Upper lobe of left lung (tissue), 4 donors: Measurements from ENCODE around the gene WTIP.

Experiments used
- CTCF ChIP-seq, 6 experiments: fragments of 450-650 bp in 4 of 6; fragments of 200-600 bp in 2 of 6; sonication (generic) in 2 of 6; IDR thresholded peaks; one replicate each; pipeline ENCODE4 v1.5.1; 2016 to 2019; ENCODE audit warnings: antibody characterized with exemption in 6 of 6
- POLR2AphosphoS5 ChIP-seq, 2 donors: sonication (generic); formaldehyde crosslinking; IDR thresholded peaks; one replicate each; pipeline ENCODE4 v1.5.1; 2017; ENCODE audit warnings: antibody characterized with exemption in 2 of 2

- TF ChIP-seq CTCF (IDR thresholded peaks at IDR 0.05) (no peak), POLR2AphosphoS5 (IDR thresholded peaks at IDR 0.05) (no peak)
Observed at GRCh38 chr19:34505321-34506025, 23.9 kb downstream of the WTIP start.
